ENCODE data around the gene DGKI. TPM values are rescaled to one million over a fixed set of nuclear protein-coding genes. Genes with fewer than 3 reads are reported as not detected.

DGKI gene
- total RNA-seq, 1 donor: 4.7 TPM

GRCh38 chr7:137656850-137657232 lies 189.9 kb downstream of the DGKI start:
- H3K4me3 ChIP-seq (ENCODE audit: low read depth, low read length): no peak overlapping the region
- DNase-seq (ENCODE audit: low read depth): peak; percentile 67
- TF ChIP-seq CTCF (IDR thresholded peaks at IDR 0.05; ENCODE audit: insufficient read depth, low read length): no peak

GRCh38 chr7:137656227-137656849 lies 190.4 kb downstream of the DGKI start:
- peak; percentile 84 for TF ChIP-seq CTCF (IDR thresholded peaks at IDR 0.05; ENCODE audit: insufficient read depth, low read length)
- H3K4me3 ChIP-seq (ENCODE audit: low read depth, low read length): no peak overlapping the region
- peak; percentile 89 for DNase-seq (ENCODE audit: low read depth)

- no peak overlapping the region for H3K4me3 ChIP-seq (ENCODE audit: low read depth, low read length)
- TF ChIP-seq CTCF (IDR thresholded peaks at IDR 0.05; ENCODE audit: insufficient read depth, low read length): no peak
- no peak for DNase-seq (ENCODE audit: low read depth)
Observed at GRCh38 chr7:137655804-137656203, 191.0 kb downstream of the DGKI start.

GRCh38 chr7:137652721-137653120 lies 194.1 kb downstream of the DGKI start:
- no peak overlapping the region for H3K4me3 ChIP-seq (ENCODE audit: low read depth, low read length)
- TF ChIP-seq CTCF (IDR thresholded peaks at IDR 0.05; ENCODE audit: insufficient read depth, low read length): no peak
- peak; percentile 35 for DNase-seq (ENCODE audit: low read depth)

- no peak overlapping the region for H3K4me3 ChIP-seq (ENCODE audit: low read depth, low read length)
- TF ChIP-seq CTCF (IDR thresholded peaks at IDR 0.05; ENCODE audit: insufficient read depth, low read length): no peak
- no peak for DNase-seq (ENCODE audit: low read depth)
Observed at GRCh38 chr7:137647905-137648565, 198.7 kb downstream of the DGKI start.

- TF ChIP-seq CTCF (IDR thresholded peaks at IDR 0.05; ENCODE audit: insufficient read depth, low read length): no peak
- H3K4me3 ChIP-seq (ENCODE audit: low read depth, low read length): no peak overlapping the region
- DNase-seq (ENCODE audit: low read depth): no peak
Observed at GRCh38 chr7:137642472-137642871, 204.3 kb downstream of the DGKI start.

Measured in fibroblast of the aortic adventitia (primary cell).